Measurements from ENCODE around the gene CRAMP1. TPM values are rescaled to one million over a fixed set of nuclear protein-coding genes. Genes with fewer than 3 reads are reported as not detected.

The CRAMP1 gene
- total RNA-seq, 4 donors from 2014 or later: 15.7 to 39.3 (median 26.1) TPM

GRCh38 chr16:1653023-1653422 lies 40.9 kb downstream of the CRAMP1 start:
- Histone ChIP-seq H3K27ac (no peak overlapping the region), H3K4me1 (peaks cover 14% of the 10 kb centered on the region), H3K9me3 (no peaks in the 10 kb centered on the region), H3K27me3 (no peaks in the 10 kb centered on the region), H3K4me3 (no peak overlapping the region), H3K36me3 (peaks cover 59% of the 10 kb centered on the region)
- no peak for DNase-seq (ENCODE audit: low spot score in 2 of 2)
- no peak for TF ChIP-seq CTCF (IDR thresholded peaks at IDR 0.05)
- no peak for TF ChIP-seq EP300 (IDR thresholded peaks at IDR 0.05)
- no peak for TF ChIP-seq POLR2A (IDR thresholded peaks at IDR 0.05)
- TF ChIP-seq POLR2AphosphoS5 (IDR thresholded peaks at IDR 0.05): no peak
- 95% methylated on average over 15 of the region's 15 CpGs for WGBS

GRCh38 chr16:1654505-1655268 lies 42.5 kb downstream of the CRAMP1 start:
- H3K27me3 ChIP-seq: no peaks in the 10 kb centered on the region
- peaks cover 14% of the 10 kb centered on the region for H3K4me1 ChIP-seq
- no peak overlapping the region for H3K4me3 ChIP-seq
- 56% methylated on average over 28 of the region's 32 CpGs for WGBS
- H3K36me3 ChIP-seq: peaks cover 76% of the 10 kb centered on the region
- H3K27ac ChIP-seq: peak overlapping the region; percentile 14
- TF ChIP-seq EP300 (IDR thresholded peaks at IDR 0.05) (no peak), POLR2AphosphoS5 (IDR thresholded peaks at IDR 0.05) (peak in 1 of 3 donors; percentile 19)
- no peak for DNase-seq (ENCODE audit: low spot score in 2 of 2)
- no peaks in the 10 kb centered on the region for H3K9me3 ChIP-seq

- WGBS: 82% methylated on average over 8 of the region's 16 CpGs
- Histone ChIP-seq H3K4me3 (no peak overlapping the region), H3K9me3 (no peaks in the 10 kb centered on the region), H3K36me3 (peaks cover 83% of the 10 kb centered on the region), H3K27me3 (no peaks in the 10 kb centered on the region), H3K27ac (peak overlapping the region; percentile 14), H3K4me1 (peaks cover 14% of the 10 kb centered on the region)
- DNase-seq (ENCODE audit: low spot score in 2 of 2): no peak
- TF ChIP-seq POLR2A (IDR thresholded peaks at IDR 0.05) (no peak), EP300 (IDR thresholded peaks at IDR 0.05) (no peak), POLR2AphosphoS5 (IDR thresholded peaks at IDR 0.05) (no peak), CTCF (IDR thresholded peaks at IDR 0.05) (no peak)
Observed at GRCh38 chr16:1655269-1655807, 43.2 kb downstream of the CRAMP1 start.

- 87% methylated on average over 20 of the region's 52 CpGs for WGBS
- Histone ChIP-seq H3K27me3 (no peaks in the 10 kb centered on the region), H3K27ac (no peak overlapping the region), H3K4me1 (peaks cover 14% of the 10 kb centered on the region), H3K9me3 (no peaks in the 10 kb centered on the region), H3K36me3 (peaks cover 90% of the 10 kb centered on the region), H3K4me3 (no peak overlapping the region)
- no peak for DNase-seq (ENCODE audit: low spot score in 2 of 2)
- TF ChIP-seq CTCF (IDR thresholded peaks at IDR 0.05): no peak
- TF ChIP-seq POLR2AphosphoS5 (IDR thresholded peaks at IDR 0.05): no peak
- no peak for TF ChIP-seq EP300 (IDR thresholded peaks at IDR 0.05)
Observed at GRCh38 chr16:1655909-1656807, 44.0 kb downstream of the CRAMP1 start.

GRCh38 chr16:1656808-1657617 lies 44.9 kb downstream of the CRAMP1 start:
- TF ChIP-seq CTCF (IDR thresholded peaks at IDR 0.05): no peak
- no peak for TF ChIP-seq POLR2A (IDR thresholded peaks at IDR 0.05)
- no peak for TF ChIP-seq EP300 (IDR thresholded peaks at IDR 0.05)
- TF ChIP-seq POLR2AphosphoS5 (IDR thresholded peaks at IDR 0.05): no peak
- Histone ChIP-seq H3K36me3 (peaks cover 93% of the 10 kb centered on the region), H3K27ac (no peak overlapping the region), H3K4me3 (no peak overlapping the region), H3K4me1 (peaks cover 14% of the 10 kb centered on the region), H3K9me3 (no peaks in the 10 kb centered on the region), H3K27me3 (no peaks in the 10 kb centered on the region)
- DNase-seq (ENCODE audit: low spot score in 2 of 2): no peak
- 92% methylated on average over 15 of the region's 24 CpGs for WGBS
